Subcutaneous abdominal adipose tissue (tissue), 5 donors: ENCODE results near the gene OPCML.

ENCODE experiments used
- H3K27ac ChIP-seq: one replicate; pipeline ENCODE4 v1.7.0; 2013; ENCODE audit warnings: low read depth, mild to moderate bottlenecking, inconsistent platforms, low read length, moderate library complexity
- H3K27me3 ChIP-seq, 5 donors: one replicate each; pipeline ENCODE4 v1.7.0; 2013; ENCODE audit warnings: low read length in 5 of 5, inconsistent platforms in 1 of 5; ENCODE audit not compliant: control insufficient read depth in 5 of 5, insufficient read depth in 4 of 5
- H3K36me3 ChIP-seq, 5 donors: one replicate each; pipeline ENCODE4 v1.7.0; 2013; ENCODE audit warnings: low read length in 5 of 5; ENCODE audit not compliant: control insufficient read depth in 5 of 5, insufficient read depth in 5 of 5
- H3K4me1 ChIP-seq, 5 donors: one replicate each; pipeline ENCODE4 v1.7.0; 2013; ENCODE audit warnings: low read length in 5 of 5, mild to moderate bottlenecking in 3 of 5, moderate library complexity in 1 of 5; ENCODE audit not compliant: control insufficient read depth in 5 of 5, insufficient read depth in 5 of 5
- H3K4me3 ChIP-seq, 5 donors: one replicate each; pipeline ENCODE4 v1.7.0; 2013; ENCODE audit warnings: low read length in 5 of 5, low read depth in 1 of 5
- H3K9ac ChIP-seq, 5 donors: one replicate each; pipeline ENCODE4 v1.7.0; 2013; ENCODE audit warnings: low read length in 5 of 5, mild to moderate bottlenecking in 4 of 5, moderate library complexity in 3 of 5
- H3K9me3 ChIP-seq, 5 donors: one replicate each; pipeline ENCODE4 v1.7.0; 2013; ENCODE audit warnings: low read length in 5 of 5; ENCODE audit not compliant: control insufficient read depth in 5 of 5
- donor health status: healthy.
- donor health status: healthy.
- donor health status: healthy.
- donor health status: healthy.
- donor health status: healthy.

Gene OPCML

GRCh38 chr11:133104009-133104744 lies 428.1 kb downstream of the OPCML start:
- Histone ChIP-seq H3K4me3 (no peak overlapping the region), H3K36me3 (no peaks in the 10 kb centered on the region), H3K9me3 (no peaks in the 10 kb centered on the region), H3K27ac (no peak overlapping the region), H3K27me3 (no peaks in the 10 kb centered on the region), H3K9ac (no peak overlapping the region), H3K4me1 (no peaks in the 10 kb centered on the region)

DNA sequence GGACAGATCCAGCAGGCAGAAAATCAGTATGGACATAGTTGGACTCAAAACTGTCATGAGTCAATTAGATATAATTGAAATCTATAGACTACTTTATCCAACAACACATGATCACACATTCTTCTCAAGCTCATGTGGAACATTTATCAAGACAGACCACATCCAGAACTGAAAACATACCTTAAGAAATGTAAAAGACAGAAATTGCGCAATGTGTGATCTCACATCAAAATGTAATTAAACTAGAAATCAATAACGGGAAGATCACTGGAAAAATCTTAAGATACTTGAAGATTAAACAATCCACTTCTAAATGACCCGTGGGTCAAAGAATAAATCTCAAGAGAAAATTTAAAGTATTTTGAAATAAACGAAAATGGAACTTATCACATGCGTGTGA lies 435.3 kb downstream of the OPCML start:
- Histone ChIP-seq H3K4me1 (no peaks in the 10 kb centered on the region), H3K9me3 (peaks cover 0 to 2% (median 0%) of the 10 kb centered on the region in 5 donors), H3K4me3 (no peak overlapping the region), H3K36me3 (no peaks in the 10 kb centered on the region), H3K27ac (no peak overlapping the region), H3K9ac (no peak overlapping the region), H3K27me3 (no peaks in the 10 kb centered on the region)

DNA sequence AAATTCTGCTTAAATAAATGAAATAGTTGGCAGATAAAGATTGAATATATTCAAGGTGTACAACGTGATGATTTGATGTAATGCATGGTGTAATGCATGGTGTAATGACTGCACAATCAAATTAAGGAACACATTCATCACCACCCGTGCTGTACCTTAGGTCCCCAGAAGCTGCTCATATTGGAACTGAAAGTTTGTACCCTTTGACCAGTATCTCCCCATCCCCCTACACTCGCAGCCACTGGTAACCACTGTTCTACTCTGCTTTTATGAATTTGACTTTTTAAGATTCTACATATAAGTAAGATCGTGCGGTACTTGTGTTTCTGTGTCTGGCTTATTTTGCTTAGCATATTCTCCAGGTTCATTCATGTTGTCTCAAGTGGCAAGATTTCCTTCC lies 445.8 kb downstream of the OPCML start:
- H3K4me3 ChIP-seq, result no peak overlapping the region
- no peak overlapping the region for H3K27ac ChIP-seq
- peaks cover 0 to 7% (median 5%) of the 10 kb centered on the region in 5 donors for H3K4me1 ChIP-seq
- no peaks in the 10 kb centered on the region for H3K36me3 ChIP-seq
- peaks cover 14 to 23% (median 19%) of the 10 kb centered on the region in 5 donors for H3K27me3 ChIP-seq
- H3K9me3 ChIP-seq, result no peaks in the 10 kb centered on the region
- no peak overlapping the region for H3K9ac ChIP-seq

DNA sequence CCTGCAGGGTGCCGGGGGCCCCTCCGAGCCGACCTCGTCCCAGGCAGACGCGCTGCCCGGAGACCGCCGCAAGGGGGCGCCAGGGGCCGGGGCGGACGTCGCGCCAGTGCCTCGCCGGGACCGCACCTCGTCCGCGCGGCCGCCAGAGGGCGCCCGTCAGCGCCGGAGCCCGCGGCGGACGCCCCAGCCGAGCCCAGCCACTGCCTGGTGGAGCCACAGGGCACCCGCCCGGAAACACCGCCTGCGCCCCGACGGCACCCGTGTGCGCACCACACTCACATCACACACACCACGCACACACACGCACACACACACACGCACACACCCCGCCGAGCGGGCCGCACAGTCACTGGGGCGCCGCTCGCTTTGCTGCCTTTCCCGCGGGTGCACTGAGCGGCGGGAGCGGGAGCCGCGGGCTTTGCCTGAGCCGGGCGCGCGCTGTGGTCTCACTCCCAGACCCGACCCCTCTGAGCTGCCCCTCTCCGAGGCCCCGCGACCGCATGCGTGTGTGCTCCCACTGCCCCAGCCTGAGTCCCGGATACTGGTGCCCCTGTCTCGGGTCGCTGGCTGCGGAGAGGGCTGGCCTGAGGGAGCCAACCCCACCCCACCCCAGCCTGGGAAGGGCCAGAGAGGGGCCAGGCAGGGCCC lies 449.3 kb downstream of the OPCML start:
- H3K4me3 ChIP-seq, result peak overlapping the region in 4 of 5 donors; percentile 40 to 67 (median 61)
- peaks cover 17 to 37% (median 29%) of the 10 kb centered on the region in 5 donors for H3K27me3 ChIP-seq

GRCh38 chr11:133082453-133082781 lies 449.9 kb downstream of the OPCML start:
- Histone ChIP-seq H3K4me3 (no peak overlapping the region), H3K9ac (no peak overlapping the region), H3K27me3 (peaks cover 17 to 35% (median 29%) of the 10 kb centered on the region in 5 donors), H3K9me3 (no peaks in the 10 kb centered on the region), H3K36me3 (no peaks in the 10 kb centered on the region), H3K27ac (no peak overlapping the region), H3K4me1 (peaks cover 0 to 7% (median 5%) of the 10 kb centered on the region in 5 donors)

More for the DNA sequence above, 449.3 kb downstream of the OPCML start:
- peaks cover 0 to 7% (median 5%) of the 10 kb centered on the region in 5 donors for H3K4me1 ChIP-seq
- no peak overlapping the region for H3K27ac ChIP-seq
- peak overlapping the region in 1 of 5 donors; percentile 56 for H3K9ac ChIP-seq
- no peaks in the 10 kb centered on the region for H3K9me3 ChIP-seq
- no peaks in the 10 kb centered on the region for H3K36me3 ChIP-seq

DNA sequence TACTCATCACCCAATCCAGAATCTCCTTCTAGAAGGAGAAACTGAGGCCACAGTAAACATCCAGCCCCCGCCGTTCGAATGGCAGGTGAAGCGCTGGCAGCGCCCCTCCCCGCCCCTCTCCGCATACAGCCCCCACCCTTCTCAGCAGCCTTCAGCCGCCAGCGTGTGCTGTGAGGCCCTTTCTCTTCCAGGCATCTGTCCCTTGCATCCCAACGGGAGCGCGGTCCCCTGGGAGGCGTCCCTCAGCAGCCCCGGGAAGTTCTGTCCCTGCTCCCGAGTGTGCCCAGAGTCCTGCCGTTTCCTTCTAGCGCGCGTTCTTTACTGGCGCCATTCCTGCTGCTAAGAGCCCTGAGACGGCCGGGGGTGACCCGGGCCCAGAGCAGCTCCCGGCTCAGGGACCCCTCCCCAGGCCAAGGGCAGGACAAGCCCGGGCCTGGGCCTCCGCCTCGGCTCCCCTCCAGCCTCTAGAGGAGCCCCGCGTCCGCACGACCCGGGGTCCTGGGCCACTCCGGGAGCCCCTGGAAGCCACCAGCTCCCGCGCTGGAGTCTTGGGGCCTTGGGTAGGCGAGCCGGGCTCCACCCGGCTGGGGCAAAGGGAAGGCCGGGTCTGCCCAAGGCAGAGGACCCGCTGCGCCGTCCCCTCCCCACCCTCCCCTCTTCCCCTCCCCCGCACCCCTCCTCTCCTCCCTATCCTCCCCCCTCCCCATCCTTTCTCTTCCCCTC lies 450.4 kb downstream of the OPCML start:
- H3K36me3 ChIP-seq, result no peaks in the 10 kb centered on the region
- no peaks in the 10 kb centered on the region for H3K9me3 ChIP-seq
- H3K27me3 ChIP-seq, result peaks cover 15 to 35% (median 29%) of the 10 kb centered on the region in 5 donors
- no peak overlapping the region for H3K9ac ChIP-seq
- H3K4me1 ChIP-seq, result peaks cover 0 to 7% (median 5%) of the 10 kb centered on the region in 5 donors
- H3K27ac ChIP-seq, result no peak overlapping the region
- no peak overlapping the region for H3K4me3 ChIP-seq

GRCh38 chr11:133081020-133081419 lies 451.3 kb downstream of the OPCML start:
- H3K4me3 ChIP-seq, result no peak overlapping the region
- H3K36me3 ChIP-seq, result no peaks in the 10 kb centered on the region
- no peaks in the 10 kb centered on the region for H3K9me3 ChIP-seq
- H3K9ac ChIP-seq, result no peak overlapping the region
- peaks cover 0 to 7% (median 5%) of the 10 kb centered on the region in 5 donors for H3K4me1 ChIP-seq
- H3K27ac ChIP-seq, result no peak overlapping the region
- peaks cover 19 to 35% (median 29%) of the 10 kb centered on the region in 5 donors for H3K27me3 ChIP-seq

- Histone ChIP-seq H3K27me3 (peaks cover 11 to 25% (median 22%) of the 10 kb centered on the region in 5 donors), H3K9ac (no peak overlapping the region), H3K27ac (no peak overlapping the region), H3K36me3 (no peaks in the 10 kb centered on the region), H3K9me3 (no peaks in the 10 kb centered on the region), H3K4me1 (peaks cover 0 to 7% (median 5%) of the 10 kb centered on the region in 5 donors), H3K4me3 (no peak overlapping the region)
Measured at GRCh38 chr11:133078591-133079404, 453.5 kb downstream of the OPCML start.

GRCh38 chr11:133078012-133078411 lies 454.3 kb downstream of the OPCML start:
- H3K27me3 ChIP-seq, result peaks cover 9 to 24% (median 15%) of the 10 kb centered on the region in 5 donors
- H3K4me3 ChIP-seq, result no peak overlapping the region
- H3K27ac ChIP-seq, result no peak overlapping the region
- H3K4me1 ChIP-seq, result peaks cover 0 to 2% (median under 1%) of the 10 kb centered on the region in 5 donors
- no peaks in the 10 kb centered on the region for H3K9me3 ChIP-seq
- no peak overlapping the region for H3K9ac ChIP-seq
- H3K36me3 ChIP-seq, result no peaks in the 10 kb centered on the region
